Measurements from ENCODE around the gene GOLT1A.

Gene GOLT1A

DNA sequence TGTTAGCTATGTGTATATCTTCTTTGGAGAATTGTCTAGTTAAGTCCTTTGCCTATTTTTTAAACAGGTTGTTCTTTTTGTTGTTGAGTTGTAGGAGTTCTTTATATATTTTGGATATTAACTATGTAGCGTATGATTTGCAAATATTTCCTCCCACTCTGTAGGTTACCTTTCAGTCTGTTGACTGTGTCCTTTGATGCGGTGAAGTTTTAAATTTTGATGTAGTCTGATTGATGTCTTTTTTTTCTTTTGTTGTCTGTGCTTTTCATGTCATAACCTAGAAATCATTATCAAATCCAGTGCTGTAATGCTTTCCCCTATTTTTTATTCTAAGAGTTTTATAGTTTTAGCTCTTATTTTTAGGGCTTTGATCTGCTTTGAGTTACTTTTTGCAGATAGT is 8.8 kb downstream of the GOLT1A start:
- no peak overlapping the region for H2AFZ ChIP-seq (ENCODE audit: low read length)

GRCh38 chr1:204203206-204203767 is 10.5 kb downstream of the GOLT1A start:
- no peaks in the 10 kb centered on the region for H4K20me1 ChIP-seq (ENCODE audit: insufficient read depth, low read length, poor library complexity, severe bottlenecking)
- no peak overlapping the region for H3K9ac ChIP-seq (ENCODE audit: low read depth, low read length, poor library complexity, severe bottlenecking)
- no peaks in the 10 kb centered on the region for H3K9me2 ChIP-seq (replicated peaks; ENCODE audit: low read depth, low read length)
- H3K36me3 ChIP-seq (ENCODE audit: insufficient read depth, low read length): no peaks in the 10 kb centered on the region
- no peak overlapping the region for H2AFZ ChIP-seq (ENCODE audit: low read length)
- no peaks in the 10 kb centered on the region for H3K79me2 ChIP-seq (ENCODE audit: insufficient read depth, low read length)
- H3K4me3 ChIP-seq (ENCODE audit: low read length, poor library complexity, severe bottlenecking): no peak overlapping the region
- H3K4me2 ChIP-seq (ENCODE audit: low read depth, low read length, poor library complexity, severe bottlenecking): no peak overlapping the region
- TF ChIP-seq CTCF (conservative IDR thresholded peaks at IDR 0.05; ENCODE audit: low read length): no peak
- TF ChIP-seq EZH2phosphoT487 (IDR thresholded peaks at IDR 0.05; ENCODE audit: borderline replicate concordance): no peak
- no peaks in the 10 kb centered on the region for H3K27me3 ChIP-seq (ENCODE audit: insufficient read depth, low read length, poor library complexity, severe bottlenecking)
- H3K4me1 ChIP-seq (ENCODE audit: insufficient read depth, low read length, poor library complexity, severe bottlenecking): no peaks in the 10 kb centered on the region
- no peaks in the 10 kb centered on the region for H3F3A ChIP-seq (ENCODE audit: low read depth)
- H3K9me3 ChIP-seq (ENCODE audit: insufficient read depth, low read depth, low read length): no peaks in the 10 kb centered on the region

More for the DNA sequence above, 8.8 kb downstream of the GOLT1A start:
- H3K36me3 ChIP-seq (ENCODE audit: insufficient read depth, low read length): no peaks in the 10 kb centered on the region
- TF ChIP-seq CTCF (conservative IDR thresholded peaks at IDR 0.05; ENCODE audit: low read length) (no peak), EZH2phosphoT487 (IDR thresholded peaks at IDR 0.05; ENCODE audit: borderline replicate concordance) (no peak)
- no peak overlapping the region for H3K9ac ChIP-seq (ENCODE audit: low read depth, low read length, poor library complexity, severe bottlenecking)
- no peak overlapping the region for H3K4me3 ChIP-seq (ENCODE audit: low read length, poor library complexity, severe bottlenecking)
- no peaks in the 10 kb centered on the region for H3K4me1 ChIP-seq (ENCODE audit: insufficient read depth, low read length, poor library complexity, severe bottlenecking)
- H4K20me1 ChIP-seq (ENCODE audit: insufficient read depth, low read length, poor library complexity, severe bottlenecking): no peaks in the 10 kb centered on the region
- no peaks in the 10 kb centered on the region for H3K27me3 ChIP-seq (ENCODE audit: insufficient read depth, low read length, poor library complexity, severe bottlenecking)
- no peaks in the 10 kb centered on the region for H3K9me3 ChIP-seq (ENCODE audit: insufficient read depth, low read depth, low read length)
- no peak overlapping the region for H3K4me2 ChIP-seq (ENCODE audit: low read depth, low read length, poor library complexity, severe bottlenecking)
- no peaks in the 10 kb centered on the region for H3F3A ChIP-seq (ENCODE audit: low read depth)
- no peaks in the 10 kb centered on the region for H3K79me2 ChIP-seq (ENCODE audit: insufficient read depth, low read length)
- no peaks in the 10 kb centered on the region for H3K9me2 ChIP-seq (replicated peaks; ENCODE audit: low read depth, low read length)

DNA sequence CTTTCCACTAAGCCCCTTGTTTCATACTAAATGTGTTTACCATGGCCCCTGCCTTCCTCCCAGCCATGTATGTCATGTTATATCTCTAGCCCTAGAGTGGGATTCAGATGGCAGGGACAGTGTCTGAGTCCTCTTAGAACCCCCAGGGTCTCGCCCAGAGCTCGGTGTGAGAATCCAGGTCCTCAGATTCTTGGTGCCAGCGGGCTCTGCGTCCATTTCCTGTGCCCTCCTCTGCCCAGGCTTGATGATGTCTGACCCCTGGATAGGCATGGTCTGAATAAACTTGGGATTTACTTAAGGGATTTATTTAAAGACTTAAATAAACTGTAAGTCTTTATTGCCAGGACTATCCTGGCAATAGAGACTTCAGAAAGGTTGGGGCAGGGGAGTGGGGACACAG is 11.3 kb downstream of the GOLT1A start:
- H3K9ac ChIP-seq (ENCODE audit: low read depth, low read length, poor library complexity, severe bottlenecking): no peak overlapping the region
- H3K4me2 ChIP-seq (ENCODE audit: low read depth, low read length, poor library complexity, severe bottlenecking): no peak overlapping the region
- no peaks in the 10 kb centered on the region for H3K36me3 ChIP-seq (ENCODE audit: insufficient read depth, low read length)
- no peaks in the 10 kb centered on the region for H3K9me3 ChIP-seq (ENCODE audit: insufficient read depth, low read depth, low read length)
- no peak overlapping the region for H3K4me3 ChIP-seq (ENCODE audit: low read length, poor library complexity, severe bottlenecking)
- no peaks in the 10 kb centered on the region for H4K20me1 ChIP-seq (ENCODE audit: insufficient read depth, low read length, poor library complexity, severe bottlenecking)
- no peak for TF ChIP-seq CTCF (conservative IDR thresholded peaks at IDR 0.05; ENCODE audit: low read length)
- TF ChIP-seq EZH2phosphoT487 (IDR thresholded peaks at IDR 0.05; ENCODE audit: borderline replicate concordance): no peak
- no peaks in the 10 kb centered on the region for H3K27me3 ChIP-seq (ENCODE audit: insufficient read depth, low read length, poor library complexity, severe bottlenecking)
- H3K9me2 ChIP-seq (replicated peaks; ENCODE audit: low read depth, low read length): no peaks in the 10 kb centered on the region
- no peaks in the 10 kb centered on the region for H3F3A ChIP-seq (ENCODE audit: low read depth)
- no peaks in the 10 kb centered on the region for H3K79me2 ChIP-seq (ENCODE audit: insufficient read depth, low read length)
- H2AFZ ChIP-seq (ENCODE audit: low read length): no peak overlapping the region
- no peaks in the 10 kb centered on the region for H3K4me1 ChIP-seq (ENCODE audit: insufficient read depth, low read length, poor library complexity, severe bottlenecking)
